Esophagus muscularis mucosa (tissue), 4 donors: Measurements from ENCODE around the gene TAS1R1. TPM values are rescaled to one million over a fixed set of nuclear protein-coding genes. Genes with fewer than 3 reads are reported as not detected.
A peak's percentile ranks its signal among the peaks of the same experiment; 100 is the strongest.

Experiments
- DNase-seq: peaks from one replicate; pipeline ENCODE4 v3.0.0-alpha.2; 2017; ENCODE audit errors: extremely low spot score
- H3K27ac ChIP-seq, 4 donors: fragments of 200-600 bp; sonication (generic); replicated peaks in 1 of 4; 1 replicate in 3 of 4; 2 replicates in 1 of 4; pipeline ENCODE4 v1.5.1; 2016 to 2019; ENCODE audit warnings: mild to moderate bottlenecking in 1 of 4
- H3K27me3 ChIP-seq, 4 donors: fragments of 200-600 bp; sonication (generic); one replicate each; pipeline versions ENCODE4 v1.5.1 to v1.6.0; 2016 to 2019
- H3K36me3 ChIP-seq, 4 donors: fragments of 200-600 bp; sonication (generic); one replicate each; pipeline ENCODE4 v1.5.1; 2016 to 2019
- H3K4me1 ChIP-seq, 4 donors: fragments of 200-600 bp; sonication (generic); one replicate each; pipeline ENCODE4 v1.5.1; 2016 to 2019
- H3K4me3 ChIP-seq, 4 donors: fragments of 200-600 bp; sonication (generic); 1 replicate in 2 of 4; 2 replicates in 2 of 4; pipeline ENCODE4 v1.5.1; 2016 to 2019; ENCODE audit warnings: mild to moderate bottlenecking in 4 of 4, moderate library complexity in 1 of 4
- H3K9me3 ChIP-seq, 4 donors: fragments of 200-600 bp; sonication (generic); 1 replicate in 3 of 4; 2 replicates in 1 of 4; pipeline ENCODE4 v1.5.1; 2016 to 2019
- EP300 ChIP-seq: sonication (generic); formaldehyde crosslinking; IDR thresholded peaks from one replicate; pipeline ENCODE4 v1.6.1; 2017; ENCODE audit warnings: antibody characterized with exemption
- POLR2A ChIP-seq: fragments of 450-650 bp; IDR thresholded peaks from one replicate; pipeline ENCODE4 v1.6.1; 2017; ENCODE audit warnings: antibody characterized with exemption, moderate library complexity, mild to moderate bottlenecking, low read depth
- POLR2AphosphoS5 ChIP-seq, 2 donors: sonication (generic); formaldehyde crosslinking; IDR thresholded peaks; one replicate each; pipeline ENCODE4 v1.6.1; 2017; ENCODE audit warnings: antibody characterized with exemption in 2 of 2
- WGBS: methylation state at CpG from one replicate; pipeline ENCODE4 v1.1.5; 2018; 5-methylcytosine and 5-hydroxymethylcytosine counted together
- intact Hi-C: fragments of 100-400 bp; cut with DNase I; formaldehyde crosslinking; loops from one replicate; pipeline ENCODE4 v1.15.1; 2023
- total RNA-seq, 4 donors: library from RNA; depleted of rRNA; stranded (reverse); fragments of >200 nt; gene quantifications; one replicate each; pipeline versions ENCODE4 v1.1.0 to v1.2.1, GENCODE V29; 2016
- TF ChIP-seq, protein P1 (sequence below), 3 experiments: fragments of 200-600 bp in 2 of 3; fragments of 450-650 bp in 1 of 3; sonication (generic) in 2 of 3; IDR thresholded peaks; one replicate each; pipeline ENCODE4 v1.5.1; 2017 to 2019; ENCODE audit warnings: antibody characterized with exemption in 3 of 3, mild to moderate bottlenecking in 2 of 3, moderate library complexity in 1 of 3

TAS1R1 gene
- total RNA-seq, 4 donors from 2014 or later: not detected

DNA sequence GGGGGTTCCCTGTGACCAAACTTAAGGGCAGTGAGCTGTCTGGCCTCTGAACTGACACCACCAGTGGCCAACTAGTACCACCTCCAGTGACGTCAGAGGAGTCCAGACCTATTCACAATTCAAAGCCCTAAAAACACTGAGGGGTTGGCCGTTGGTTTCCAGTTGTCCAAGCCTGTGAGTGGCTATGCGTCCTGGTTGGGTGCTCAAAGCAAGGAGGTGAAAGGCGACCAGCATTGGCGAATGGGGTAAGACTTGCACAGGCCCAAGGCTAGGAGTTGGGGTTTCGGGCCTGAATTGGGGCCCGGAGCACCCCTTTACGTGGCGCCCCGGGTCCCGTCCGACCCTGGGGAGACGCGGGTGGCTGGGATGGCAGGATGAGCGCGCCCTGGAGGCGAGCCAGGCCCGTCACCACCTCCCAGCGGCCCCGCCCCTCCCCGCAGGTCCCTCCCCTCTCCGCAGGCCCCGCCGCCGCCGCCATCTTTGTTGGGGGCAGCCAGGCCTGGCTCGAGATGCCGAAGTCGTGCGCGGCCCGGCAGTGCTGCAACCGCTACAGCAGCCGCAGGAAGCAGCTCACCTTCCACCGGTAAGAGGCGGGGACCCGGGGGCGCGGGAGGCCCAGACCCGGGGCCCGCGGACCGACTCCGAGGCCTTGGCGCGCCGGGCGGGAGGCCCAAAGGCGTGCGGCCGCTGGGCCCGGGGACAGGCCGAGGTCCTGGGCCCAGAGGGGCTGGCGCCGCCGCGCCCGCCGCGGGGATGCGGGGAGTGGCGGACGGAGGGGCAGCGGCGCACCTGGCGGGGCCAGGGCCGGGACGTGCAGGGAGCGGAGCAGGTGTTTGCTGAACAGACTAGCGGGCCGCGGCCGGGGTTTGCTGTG lies 69.8 kb downstream of the TAS1R1 start, which contains the start of gene THAP3:
Gene THAP3, plus strand, starts transcription at position 159 of the 874 bp plus-strand sequence. Its CDS starts 351 bp downstream, at position 510.
- 2% methylated on average over 17 of the region's 73 CpGs for WGBS
- TF ChIP-seq POLR2A (no peak), POLR2AphosphoS5 (IDR thresholded peaks at IDR 0.05) (peak; percentile 55 to 71)
- TF ChIP-seq, protein P1, sequence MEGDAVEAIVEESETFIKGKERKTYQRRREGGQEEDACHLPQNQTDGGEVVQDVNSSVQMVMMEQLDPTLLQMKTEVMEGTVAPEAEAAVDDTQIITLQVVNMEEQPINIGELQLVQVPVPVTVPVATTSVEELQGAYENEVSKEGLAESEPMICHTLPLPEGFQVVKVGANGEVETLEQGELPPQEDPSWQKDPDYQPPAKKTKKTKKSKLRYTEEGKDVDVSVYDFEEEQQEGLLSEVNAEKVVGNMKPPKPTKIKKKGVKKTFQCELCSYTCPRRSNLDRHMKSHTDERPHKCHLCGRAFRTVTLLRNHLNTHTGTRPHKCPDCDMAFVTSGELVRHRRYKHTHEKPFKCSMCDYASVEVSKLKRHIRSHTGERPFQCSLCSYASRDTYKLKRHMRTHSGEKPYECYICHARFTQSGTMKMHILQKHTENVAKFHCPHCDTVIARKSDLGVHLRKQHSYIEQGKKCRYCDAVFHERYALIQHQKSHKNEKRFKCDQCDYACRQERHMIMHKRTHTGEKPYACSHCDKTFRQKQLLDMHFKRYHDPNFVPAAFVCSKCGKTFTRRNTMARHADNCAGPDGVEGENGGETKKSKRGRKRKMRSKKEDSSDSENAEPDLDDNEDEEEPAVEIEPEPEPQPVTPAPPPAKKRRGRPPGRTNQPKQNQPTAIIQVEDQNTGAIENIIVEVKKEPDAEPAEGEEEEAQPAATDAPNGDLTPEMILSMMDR (IDR thresholded peaks at IDR 0.05): no peak
- Histone ChIP-seq H3K4me1 (peaks cover 17 to 64% (median 49%) of the 10 kb centered on the region in 4 donors), H3K27ac (peak within 1 kb of the TSS; percentile 84 to 92 (median 91)), H3K27me3 (no peaks in the 10 kb centered on the region), H3K9me3 (no peaks in the 10 kb centered on the region), H3K36me3 (peaks cover 42 to 72% (median 60%) of the 10 kb centered on the region in 4 donors), H3K4me3 (peak within 1 kb of the TSS; percentile 76 to 99 (median 84))
- intact Hi-C loops: loop anchor here (5.0 kb wide), 1 partner anchor 48 kb away; the partner anchor contains the start of gene ZBTB48
- DNase-seq: peak; percentile 97

DNA sequence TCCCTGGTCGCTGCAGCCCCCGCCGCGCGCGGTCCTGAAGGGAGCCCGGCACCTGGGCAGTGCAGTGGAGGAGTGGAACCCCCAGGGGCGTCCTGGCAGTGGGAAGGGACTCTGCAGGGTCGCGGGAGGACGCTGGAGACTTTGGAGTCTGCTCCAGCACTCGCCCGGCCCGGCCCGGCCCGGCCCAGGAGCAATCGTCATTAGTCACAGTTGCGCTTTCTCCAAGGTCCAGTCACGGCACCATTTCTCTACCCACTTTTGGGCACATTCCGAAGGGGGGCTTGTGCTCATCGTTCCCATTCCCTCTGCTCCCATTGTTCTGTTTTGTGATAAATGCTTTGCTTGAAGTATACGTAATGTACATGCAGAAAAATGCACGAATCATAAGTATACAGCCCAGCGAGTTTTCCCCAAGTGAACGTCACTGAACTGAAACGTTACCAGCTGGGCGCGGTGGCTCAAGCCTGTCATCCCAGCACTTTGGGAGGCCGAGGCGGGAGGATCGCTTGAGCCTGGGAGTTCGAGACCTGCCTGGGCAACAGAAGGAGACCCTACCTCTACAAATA lies 70.6 kb downstream of the TAS1R1 start:
- WGBS: 7% methylated on average over 19 of the region's 32 CpGs
- H3K4me3 ChIP-seq: peak overlapping the region; percentile 76 to 99 (median 84)
- no peak for DNase-seq
- peak overlapping the region; percentile 84 to 92 (median 91) for H3K27ac ChIP-seq
- no peaks in the 10 kb centered on the region for H3K9me3 ChIP-seq
- no peaks in the 10 kb centered on the region for H3K27me3 ChIP-seq
- peaks cover 39 to 72% (median 60%) of the 10 kb centered on the region in 4 donors for H3K36me3 ChIP-seq
- intact Hi-C loops: loop anchor here (5.0 kb wide), 1 partner anchor 48 kb away; the partner anchor contains the start of gene ZBTB48
- peaks cover 17 to 64% (median 49%) of the 10 kb centered on the region in 4 donors for H3K4me1 ChIP-seq
- TF ChIP-seq, protein P1 (IDR thresholded peaks at IDR 0.05): no peak
- TF ChIP-seq EP300 (no peak), POLR2AphosphoS5 (IDR thresholded peaks at IDR 0.05) (peak; percentile 12 to 29)

DNA sequence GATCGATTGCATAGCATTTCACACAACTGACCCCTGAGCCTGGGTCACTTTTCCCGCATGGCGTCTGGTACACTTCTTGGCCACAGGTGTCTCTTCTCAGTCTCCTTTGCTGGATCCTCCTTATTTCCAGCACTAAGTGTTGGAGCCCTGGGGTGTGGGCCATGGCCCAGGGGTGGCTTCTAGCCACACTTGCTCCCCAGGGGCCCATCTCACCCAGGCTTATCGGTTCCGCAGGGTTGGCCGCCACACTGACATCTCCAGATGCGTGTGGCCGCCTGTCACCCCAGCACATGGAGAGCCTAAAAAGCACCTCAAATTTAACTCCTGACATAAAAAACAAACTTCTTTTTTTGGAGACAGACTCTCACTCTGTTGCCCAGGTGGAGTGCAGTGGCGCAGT lies 71.9 kb downstream of the TAS1R1 start:
- H3K27ac ChIP-seq: no peak overlapping the region
- TF ChIP-seq, protein P1 (IDR thresholded peaks at IDR 0.05): no peak
- no peak for TF ChIP-seq POLR2A
- no peaks in the 10 kb centered on the region for H3K9me3 ChIP-seq
- H3K36me3 ChIP-seq: peaks cover 33 to 72% (median 59%) of the 10 kb centered on the region in 4 donors
- 87% methylated on average over 9 of the region's 9 CpGs for WGBS
- no peaks in the 10 kb centered on the region for H3K27me3 ChIP-seq
- H3K4me1 ChIP-seq: peaks cover 17 to 60% (median 49%) of the 10 kb centered on the region in 4 donors
- no peak for DNase-seq
- intact Hi-C loops: loop anchor here (5.0 kb wide), 1 partner anchor 50 kb away; the partner anchor contains the start of gene ZBTB48
- no peak overlapping the region for H3K4me3 ChIP-seq

DNA sequence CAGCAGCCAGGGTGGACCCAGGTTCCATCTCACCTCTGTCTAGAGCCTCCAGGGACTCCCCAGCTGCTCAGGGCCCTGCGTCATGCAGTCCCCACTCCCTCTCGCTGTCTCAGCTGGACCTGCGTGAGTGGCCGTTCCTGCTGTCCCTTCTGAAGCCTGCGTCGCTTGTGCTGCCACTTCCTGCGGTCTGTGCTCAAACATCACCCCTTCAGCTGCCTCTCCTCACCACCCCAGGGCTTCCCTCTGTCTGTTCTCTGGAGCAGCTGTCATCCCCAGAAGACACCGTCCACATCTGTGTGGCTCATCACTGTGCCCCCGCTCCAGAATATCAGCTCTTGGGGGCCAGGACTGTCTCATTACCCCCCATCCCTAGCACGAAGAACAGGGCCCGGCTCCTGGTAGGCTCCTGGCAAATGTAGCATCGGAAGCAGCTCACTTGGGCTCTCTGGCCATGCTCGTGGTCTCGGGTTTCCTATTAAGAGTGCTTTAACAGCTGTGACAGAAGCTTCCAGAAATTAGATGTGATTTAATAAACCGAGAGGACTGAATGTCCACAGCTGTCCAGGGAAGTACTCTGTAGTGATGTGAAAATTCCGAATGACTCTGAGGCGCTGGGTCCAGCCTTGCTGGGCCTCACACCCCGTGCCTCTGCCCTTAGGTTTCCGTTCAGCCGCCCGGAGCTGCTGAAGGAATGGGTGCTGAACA lies 72.9 kb downstream of the TAS1R1 start:
- WGBS: 85% methylated on average over 20 of the region's 21 CpGs
- no peaks in the 10 kb centered on the region for H3K27me3 ChIP-seq
- peaks cover 17 to 51% (median 45%) of the 10 kb centered on the region in 4 donors for H3K4me1 ChIP-seq
- no peak overlapping the region for H3K27ac ChIP-seq
- no peak for TF ChIP-seq EP300
- TF ChIP-seq POLR2A: no peak
- TF ChIP-seq POLR2AphosphoS5 (IDR thresholded peaks at IDR 0.05): no peak
- TF ChIP-seq, protein P1 (IDR thresholded peaks at IDR 0.05): no peak
- no peak for DNase-seq
- intact Hi-C loops: loop anchor here (5.0 kb wide), 1 partner anchor 51 kb away; the partner anchor contains the start of gene ZBTB48
- no peak overlapping the region for H3K4me3 ChIP-seq
- H3K9me3 ChIP-seq: no peaks in the 10 kb centered on the region
- H3K36me3 ChIP-seq: peaks cover 38 to 72% (median 63%) of the 10 kb centered on the region in 4 donors
